ENCODE results near the gene PRAF2.

The PRAF2 gene

GRCh38 chrX:49039598-49040375 is 34.0 kb downstream of the PRAF2 start:
- peaks cover 35% of the 10 kb centered on the region for H3K4me1 Mint-ChIP-seq

GRCh38 chrX:49037883-49038475 is 35.8 kb downstream of the PRAF2 start:
- Mint-ChIP-seq H3K4me1 (peaks cover 27% of the 10 kb centered on the region), H3K27me3 (no peaks in the 10 kb centered on the region), H3K4me3 (no peak overlapping the region), H3K27ac (no peak overlapping the region), H3K9me3 (no peaks in the 10 kb centered on the region), H3K36me3 (peaks cover 4% of the 10 kb centered on the region)

More at GRCh38 chrX:49039598-49040375, 34.0 kb downstream of the PRAF2 start:
- Mint-ChIP-seq H3K27me3 (no peaks in the 10 kb centered on the region), H3K9me3 (no peaks in the 10 kb centered on the region), H3K4me3 (peak overlapping the region; percentile 66), H3K27ac (peak overlapping the region; percentile 82), H3K36me3 (peaks cover 3% of the 10 kb centered on the region)

GRCh38 chrX:49030283-49030682 is 43.5 kb downstream of the PRAF2 start:
- Mint-ChIP-seq H3K27me3 (no peaks in the 10 kb centered on the region), H3K36me3 (peaks cover 5% of the 10 kb centered on the region), H3K27ac (no peak overlapping the region), H3K4me1 (no peaks in the 10 kb centered on the region), H3K4me3 (no peak overlapping the region), H3K9me3 (no peaks in the 10 kb centered on the region)

GRCh38 chrX:49029876-49030275 is 43.9 kb downstream of the PRAF2 start:
- Mint-ChIP-seq H3K36me3 (peaks cover 5% of the 10 kb centered on the region), H3K27ac (no peak overlapping the region), H3K27me3 (no peaks in the 10 kb centered on the region), H3K4me1 (no peaks in the 10 kb centered on the region), H3K9me3 (no peaks in the 10 kb centered on the region), H3K4me3 (no peak overlapping the region)
